Measurements from ENCODE around the gene TUT7.

Gene TUT7

DNA sequence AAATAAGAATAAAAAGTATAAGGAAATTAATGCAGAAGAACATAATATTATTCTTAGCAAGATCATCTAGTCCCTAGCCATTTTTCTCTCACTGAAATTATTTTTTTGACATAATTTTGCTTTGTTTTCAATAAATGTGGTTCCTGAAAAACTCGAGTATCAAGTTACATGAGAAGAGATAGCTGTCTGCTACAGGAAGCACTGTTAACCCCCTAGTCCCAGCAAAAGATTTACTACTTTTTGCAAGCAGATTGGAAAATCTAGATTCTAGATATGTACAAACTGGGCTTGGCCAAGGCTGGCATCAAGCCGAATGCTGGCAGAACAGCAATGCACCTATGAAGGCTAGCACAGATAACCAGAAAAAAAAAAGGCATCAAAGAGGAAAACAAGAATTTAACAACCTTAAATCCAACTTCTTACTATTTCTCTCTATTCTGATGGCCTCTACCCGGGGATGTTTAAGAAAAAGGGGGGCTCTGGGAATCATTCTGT is 49.9 kb downstream of the TUT7 start:
- no peak overlapping the region for H3K4me2 ChIP-seq (ENCODE audit: low read depth, low read length, poor library complexity, severe bottlenecking)
- no peaks in the 10 kb centered on the region for H3F3A ChIP-seq (ENCODE audit: insufficient read depth)
- H3K9me3 ChIP-seq (ENCODE audit: insufficient read depth, low read length): no peaks in the 10 kb centered on the region
- no peaks in the 10 kb centered on the region for H3K27me3 ChIP-seq (ENCODE audit: low read length)
- H3K9me2 ChIP-seq (replicated peaks; ENCODE audit: insufficient read depth, low read length): no peaks in the 10 kb centered on the region
- peaks cover 72% of the 10 kb centered on the region for H3K36me3 ChIP-seq (ENCODE audit: low read length)
- H3K4me3 ChIP-seq (ENCODE audit: insufficient read depth, low read length, poor library complexity, severe bottlenecking): no peak overlapping the region
- H3K27ac ChIP-seq (ENCODE audit: low read depth, low read length): no peak overlapping the region
- no peak overlapping the region for H3K9ac ChIP-seq (ENCODE audit: low read length)
- no peak for TF ChIP-seq EZH2phosphoT487 (conservative IDR thresholded peaks at IDR 0.05; ENCODE audit: low read length)
- TF ChIP-seq, protein P1, sequence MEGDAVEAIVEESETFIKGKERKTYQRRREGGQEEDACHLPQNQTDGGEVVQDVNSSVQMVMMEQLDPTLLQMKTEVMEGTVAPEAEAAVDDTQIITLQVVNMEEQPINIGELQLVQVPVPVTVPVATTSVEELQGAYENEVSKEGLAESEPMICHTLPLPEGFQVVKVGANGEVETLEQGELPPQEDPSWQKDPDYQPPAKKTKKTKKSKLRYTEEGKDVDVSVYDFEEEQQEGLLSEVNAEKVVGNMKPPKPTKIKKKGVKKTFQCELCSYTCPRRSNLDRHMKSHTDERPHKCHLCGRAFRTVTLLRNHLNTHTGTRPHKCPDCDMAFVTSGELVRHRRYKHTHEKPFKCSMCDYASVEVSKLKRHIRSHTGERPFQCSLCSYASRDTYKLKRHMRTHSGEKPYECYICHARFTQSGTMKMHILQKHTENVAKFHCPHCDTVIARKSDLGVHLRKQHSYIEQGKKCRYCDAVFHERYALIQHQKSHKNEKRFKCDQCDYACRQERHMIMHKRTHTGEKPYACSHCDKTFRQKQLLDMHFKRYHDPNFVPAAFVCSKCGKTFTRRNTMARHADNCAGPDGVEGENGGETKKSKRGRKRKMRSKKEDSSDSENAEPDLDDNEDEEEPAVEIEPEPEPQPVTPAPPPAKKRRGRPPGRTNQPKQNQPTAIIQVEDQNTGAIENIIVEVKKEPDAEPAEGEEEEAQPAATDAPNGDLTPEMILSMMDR (IDR thresholded peaks at IDR 0.05; ENCODE audit: insufficient read depth, low read length, poor library complexity, severe bottlenecking): no peak
- H4K20me1 ChIP-seq (ENCODE audit: low read depth, low read length): no peaks in the 10 kb centered on the region
- no peaks in the 10 kb centered on the region for H3K79me2 ChIP-seq (ENCODE audit: insufficient read depth, low read length)
- H2AFZ ChIP-seq (ENCODE audit: low read depth, low read length, severe bottlenecking): no peak overlapping the region

DNA sequence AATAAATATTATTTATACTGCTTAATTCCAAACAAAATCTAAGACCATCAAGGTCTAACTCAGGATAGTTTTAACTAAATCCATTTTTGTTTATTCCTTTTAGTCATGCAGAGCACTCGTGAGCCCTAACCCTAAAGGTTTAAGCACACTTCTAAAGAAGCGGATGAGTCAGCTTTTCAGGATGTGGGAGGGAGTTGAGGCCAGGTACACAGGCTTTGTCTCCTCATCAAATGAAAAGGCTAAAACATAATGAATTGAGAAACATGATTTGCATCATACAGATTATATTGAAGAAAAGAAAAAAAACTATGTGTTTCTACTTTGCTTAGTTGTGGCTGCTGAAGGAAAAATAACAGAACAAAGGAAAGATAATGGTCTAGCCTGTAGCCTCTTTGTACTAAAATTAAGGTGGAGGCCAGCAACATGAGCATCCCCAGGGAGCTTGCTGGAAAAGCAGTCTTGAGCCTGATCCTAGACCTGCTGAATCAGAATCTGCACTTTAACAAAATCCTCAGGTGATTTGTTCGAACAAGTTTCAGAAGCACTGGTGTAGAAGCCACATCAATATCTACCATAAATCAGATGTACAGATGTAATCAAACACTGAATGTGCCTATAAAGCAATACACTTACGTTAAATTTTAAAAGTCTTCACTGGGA is 50.8 kb downstream of the TUT7 start:
- no peak overlapping the region for H3K9ac ChIP-seq (ENCODE audit: low read length)
- no peaks in the 10 kb centered on the region for H3K9me2 ChIP-seq (replicated peaks; ENCODE audit: insufficient read depth, low read length)
- H3K79me2 ChIP-seq (ENCODE audit: insufficient read depth, low read length): no peaks in the 10 kb centered on the region
- no peak overlapping the region for H3K4me3 ChIP-seq (ENCODE audit: insufficient read depth, low read length, poor library complexity, severe bottlenecking)
- no peak overlapping the region for H2AFZ ChIP-seq (ENCODE audit: low read depth, low read length, severe bottlenecking)
- no peaks in the 10 kb centered on the region for H3F3A ChIP-seq (ENCODE audit: insufficient read depth)
- no peaks in the 10 kb centered on the region for H3K9me3 ChIP-seq (ENCODE audit: insufficient read depth, low read length)
- TF ChIP-seq, protein P1 (IDR thresholded peaks at IDR 0.05; ENCODE audit: insufficient read depth, low read length, poor library complexity, severe bottlenecking): no peak
- no peak for TF ChIP-seq EZH2phosphoT487 (conservative IDR thresholded peaks at IDR 0.05; ENCODE audit: low read length)
- no peak overlapping the region for H3K27ac ChIP-seq (ENCODE audit: low read depth, low read length)
- no peak overlapping the region for H3K4me2 ChIP-seq (ENCODE audit: low read depth, low read length, poor library complexity, severe bottlenecking)
- H3K36me3 ChIP-seq (ENCODE audit: low read length): peaks cover 68% of the 10 kb centered on the region
- H3K27me3 ChIP-seq (ENCODE audit: low read length): no peaks in the 10 kb centered on the region
- H4K20me1 ChIP-seq (ENCODE audit: low read depth, low read length): no peaks in the 10 kb centered on the region

DNA sequence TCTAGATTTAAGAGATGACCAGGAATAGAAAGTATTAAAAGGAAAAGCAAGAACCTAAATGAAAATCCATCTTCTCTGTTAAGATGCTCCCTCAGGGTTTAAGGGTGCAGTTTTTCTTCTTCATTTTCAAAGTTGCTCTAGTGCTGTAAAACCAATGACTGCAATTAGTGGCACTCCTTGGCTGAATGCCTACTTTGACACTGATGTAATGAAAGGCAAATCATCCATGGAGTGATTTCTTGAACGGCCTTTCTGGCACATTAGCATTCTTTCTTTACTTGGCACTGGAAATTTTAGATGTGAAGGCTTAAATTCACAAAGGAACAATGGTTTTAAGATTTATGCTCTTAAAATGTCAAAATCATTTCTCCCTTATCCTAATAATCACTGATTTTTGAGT is 52.5 kb downstream of the TUT7 start:
- H3K9me3 ChIP-seq (ENCODE audit: insufficient read depth, low read length): no peaks in the 10 kb centered on the region
- no peak overlapping the region for H3K4me2 ChIP-seq (ENCODE audit: low read depth, low read length, poor library complexity, severe bottlenecking)
- peaks cover 67% of the 10 kb centered on the region for H3K36me3 ChIP-seq (ENCODE audit: low read length)
- H3K27me3 ChIP-seq (ENCODE audit: low read length): no peaks in the 10 kb centered on the region
- no peaks in the 10 kb centered on the region for H3K9me2 ChIP-seq (replicated peaks; ENCODE audit: insufficient read depth, low read length)
- H3K79me2 ChIP-seq (ENCODE audit: insufficient read depth, low read length): no peaks in the 10 kb centered on the region
- H3K27ac ChIP-seq (ENCODE audit: low read depth, low read length): no peak overlapping the region
- no peak overlapping the region for H2AFZ ChIP-seq (ENCODE audit: low read depth, low read length, severe bottlenecking)
- no peak overlapping the region for H3K4me3 ChIP-seq (ENCODE audit: insufficient read depth, low read length, poor library complexity, severe bottlenecking)
- TF ChIP-seq EZH2phosphoT487 (conservative IDR thresholded peaks at IDR 0.05; ENCODE audit: low read length): no peak
- TF ChIP-seq, protein P1 (IDR thresholded peaks at IDR 0.05; ENCODE audit: insufficient read depth, low read length, poor library complexity, severe bottlenecking): no peak
- H3F3A ChIP-seq (ENCODE audit: insufficient read depth): no peaks in the 10 kb centered on the region
- H3K9ac ChIP-seq (ENCODE audit: low read length): no peak overlapping the region
- no peaks in the 10 kb centered on the region for H4K20me1 ChIP-seq (ENCODE audit: low read depth, low read length)

Measured in SU-DHL-6 (cell line).